ENCODE data around the gene SLCO3A1. TPM values are rescaled to one million over a fixed set of nuclear protein-coding genes. Genes with fewer than 3 reads are reported as not detected.

SLCO3A1 gene
- total RNA-seq, 1 donor from 2014 or later, result 56.8 TPM

DNA sequence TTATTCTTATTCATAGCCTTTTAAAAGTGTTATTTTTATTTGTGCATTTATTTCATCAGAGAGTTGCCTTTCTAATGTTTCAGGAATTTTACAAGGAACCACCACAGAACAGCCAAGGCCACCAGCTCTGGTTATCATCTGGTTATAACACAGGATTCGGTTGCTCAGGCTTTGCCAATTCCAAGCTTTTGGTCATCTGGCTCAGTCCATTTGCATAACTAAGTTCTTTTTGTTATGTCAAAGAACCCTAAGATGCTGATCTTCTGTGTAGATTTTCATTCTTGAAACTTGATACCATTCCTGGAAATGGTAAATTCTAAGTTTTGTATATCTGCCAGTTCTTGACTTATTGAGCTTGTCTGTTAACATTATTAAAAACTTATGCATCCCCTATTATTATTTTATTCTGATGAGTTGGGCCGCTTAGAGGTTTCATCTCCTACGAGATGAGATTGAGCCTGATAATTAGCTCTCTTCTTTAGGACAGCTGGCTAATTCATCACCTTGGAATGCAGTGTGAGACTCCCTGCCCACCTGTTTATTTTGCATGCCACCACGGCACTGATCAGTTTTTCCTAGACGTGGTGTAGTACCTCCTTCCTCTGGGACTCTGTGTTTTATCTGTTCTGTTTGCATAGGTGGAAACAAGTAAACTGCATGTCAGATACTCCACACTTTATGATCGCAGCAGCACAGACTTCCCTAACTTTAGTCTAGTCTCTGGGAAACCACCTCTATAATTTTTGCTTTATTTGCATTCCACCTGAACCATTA is 264.8 kb downstream of the SLCO3A1 start:
- Histone ChIP-seq H3K27ac (replicated peaks) (peak overlapping the region; percentile 30), H3K4me3 (no peak overlapping the region), H3K27me3 (ENCODE audit: low read depth) (no peaks in the 10 kb centered on the region), H3K9me3 (replicated peaks) (no peaks in the 10 kb centered on the region), H3K36me3 (peaks cover 19% of the 10 kb centered on the region), H3K4me1 (peaks cover 56% of the 10 kb centered on the region)
- no peak for DNase-seq
- no peak for TF ChIP-seq CTCF (IDR thresholded peaks at IDR 0.05; ENCODE audit: borderline replicate concordance)
- intact Hi-C loops (cut with micrococcal nuclease), result no loop called here

GRCh38 chr15:92118936-92119325 is 265.4 kb downstream of the SLCO3A1 start:
- H3K4me3 ChIP-seq, result no peak overlapping the region
- intact Hi-C loops (cut with micrococcal nuclease), result no loop called here
- peaks cover 60% of the 10 kb centered on the region for H3K4me1 ChIP-seq
- H3K27ac ChIP-seq (replicated peaks), result peak overlapping the region; percentile 30
- DNase-seq, result no peak
- TF ChIP-seq CTCF (IDR thresholded peaks at IDR 0.05; ENCODE audit: borderline replicate concordance), result no peak
- no peaks in the 10 kb centered on the region for H3K9me3 ChIP-seq (replicated peaks)
- H3K36me3 ChIP-seq, result peaks cover 19% of the 10 kb centered on the region
- H3K27me3 ChIP-seq (ENCODE audit: low read depth), result no peaks in the 10 kb centered on the region

- no peak for DNase-seq
- no peaks in the 10 kb centered on the region for H3K9me3 ChIP-seq (replicated peaks)
- no peak for TF ChIP-seq CTCF (IDR thresholded peaks at IDR 0.05; ENCODE audit: borderline replicate concordance)
- no peak overlapping the region for H3K27ac ChIP-seq (replicated peaks)
- no peaks in the 10 kb centered on the region for H3K27me3 ChIP-seq (ENCODE audit: low read depth)
- H3K36me3 ChIP-seq, result peaks cover 19% of the 10 kb centered on the region
- intact Hi-C loops (cut with micrococcal nuclease), result no loop called here
- peaks cover 67% of the 10 kb centered on the region for H3K4me1 ChIP-seq
- no peak overlapping the region for H3K4me3 ChIP-seq
These were observed 266.7 kb downstream of the SLCO3A1 start for GRCh38 chr15:92120094-92120795.

GRCh38 chr15:92121047-92121446 is 267.5 kb downstream of the SLCO3A1 start:
- intact Hi-C loops (cut with micrococcal nuclease), result no loop called here

GRCh38 chr15:92122259-92122658 is 268.8 kb downstream of the SLCO3A1 start:
- intact Hi-C loops (cut with micrococcal nuclease), result no loop called here
- TF ChIP-seq CTCF (IDR thresholded peaks at IDR 0.05; ENCODE audit: borderline replicate concordance), result no peak
- Histone ChIP-seq H3K4me1 (peaks cover 47% of the 10 kb centered on the region), H3K27ac (replicated peaks) (no peak overlapping the region), H3K4me3 (no peak overlapping the region), H3K27me3 (ENCODE audit: low read depth) (no peaks in the 10 kb centered on the region), H3K36me3 (peaks cover 35% of the 10 kb centered on the region), H3K9me3 (replicated peaks) (no peaks in the 10 kb centered on the region)
- no peak for DNase-seq

More at GRCh38 chr15:92121047-92121446, 267.5 kb downstream of the SLCO3A1 start:
- TF ChIP-seq CTCF (IDR thresholded peaks at IDR 0.05; ENCODE audit: borderline replicate concordance), result no peak
- no peaks in the 10 kb centered on the region for H3K27me3 ChIP-seq (ENCODE audit: low read depth)
- peaks cover 23% of the 10 kb centered on the region for H3K36me3 ChIP-seq
- H3K27ac ChIP-seq (replicated peaks), result no peak overlapping the region
- H3K9me3 ChIP-seq (replicated peaks), result no peaks in the 10 kb centered on the region
- peaks cover 59% of the 10 kb centered on the region for H3K4me1 ChIP-seq
- DNase-seq, result no peak
- no peak overlapping the region for H3K4me3 ChIP-seq
